ENCODE data around the gene DTNBP1. TPM values are rescaled to one million over a fixed set of nuclear protein-coding genes. Genes with fewer than 3 reads are reported as not detected.
"Not testable (repeated sequence)": the region's sequence is repeated elsewhere in the genome, so short reads cannot be mapped to it uniquely, and the experiment has no call there.

DTNBP1 gene
- total and polyA plus RNA-seq, 4 experiments from 2014 or later = 24.1 to 34.8 (median 29.2) TPM

- intact Hi-C loops (cut with micrococcal nuclease) = no loop called here
- H3K27ac ChIP-seq (ENCODE audit: low read depth, low read length) = no peak overlapping the region
- H3K4me1 ChIP-seq (ENCODE audit: insufficient read depth, low read length) = peaks cover 16% of the 10 kb centered on the region
- H3K36me3 ChIP-seq (ENCODE audit: insufficient read depth, low read length) = no peaks in the 10 kb centered on the region
- peak overlapping the region in 1 of 7 donors; percentile 9 for H3K27ac Mint-ChIP-seq
- no peaks in the 10 kb centered on the region for H3K9me3 ChIP-seq (ENCODE audit: control insufficient read depth in 1 of 2, low read length in 2 of 2)
- no peak for DNase-seq
- peak overlapping the region in 1 of 8 donors; percentile 10 for H3K4me3 Mint-ChIP-seq
- H3K27me3 Mint-ChIP-seq = no peaks in the 10 kb centered on the region
- peaks cover 38 to 65% (median 51%) of the 10 kb centered on the region in 4 donors for H3K4me1 Mint-ChIP-seq
- H3K36me3 Mint-ChIP-seq = peaks cover 6 to 10% of the 10 kb centered on the region in 2 donors
- CTCF ChIA-PET (ENCODE audit: partially characterized antibody) = no interaction called here
- H3K9me3 Mint-ChIP-seq = no peaks in the 10 kb centered on the region
- POLR2A ChIA-PET (ENCODE audit: partially characterized antibody) = no interaction called here
- H3K4me3 ChIP-seq (ENCODE audit: low read length in 2 of 2) = no peak overlapping the region
- H3K27me3 ChIP-seq (ENCODE audit: insufficient read depth, low read length) = no peaks in the 10 kb centered on the region
These were observed 5.5 kb downstream of the DTNBP1 start for GRCh38 chr6:15657290-15657689.

GRCh38 chr6:15656145-15656544 is 6.7 kb downstream of the DTNBP1 start:
- no peaks in the 10 kb centered on the region for H3K36me3 ChIP-seq (ENCODE audit: insufficient read depth, low read length)
- POLR2A ChIA-PET (ENCODE audit: partially characterized antibody) = no interaction called here
- CTCF ChIA-PET (ENCODE audit: partially characterized antibody) = no interaction called here
- H3K27me3 ChIP-seq (ENCODE audit: insufficient read depth, low read length) = no peaks in the 10 kb centered on the region
- Mint-ChIP-seq H3K4me3 (no peak overlapping the region), H3K36me3 (peaks cover 8 to 10% of the 10 kb centered on the region in 2 donors), H3K9me3 (no peaks in the 10 kb centered on the region), H3K27me3 (no peaks in the 10 kb centered on the region), H3K4me1 (peaks cover 38 to 56% (median 46%) of the 10 kb centered on the region in 4 donors), H3K27ac (no peak overlapping the region)
- H3K4me3 ChIP-seq (ENCODE audit: low read length in 2 of 2) = no peak overlapping the region
- intact Hi-C loops (cut with micrococcal nuclease) = no loop called here
- DNase-seq = no peak
- no peak overlapping the region for H3K27ac ChIP-seq (ENCODE audit: low read depth, low read length)
- H3K4me1 ChIP-seq (ENCODE audit: insufficient read depth, low read length) = peaks cover 9% of the 10 kb centered on the region
- no peaks in the 10 kb centered on the region for H3K9me3 ChIP-seq (ENCODE audit: control insufficient read depth in 1 of 2, low read length in 2 of 2)

GRCh38 chr6:15654250-15654649 is 8.6 kb downstream of the DTNBP1 start:
- Histone ChIP-seq H3K36me3 (ENCODE audit: insufficient read depth, low read length) (no peaks in the 10 kb centered on the region), H3K27ac (ENCODE audit: low read depth, low read length) (no peak overlapping the region), H3K9me3 (ENCODE audit: control insufficient read depth in 1 of 2, low read length in 2 of 2) (no peaks in the 10 kb centered on the region), H3K4me1 (ENCODE audit: insufficient read depth, low read length) (peaks cover 4% of the 10 kb centered on the region), H3K4me3 (ENCODE audit: low read length in 2 of 2) (no peak overlapping the region), H3K27me3 (ENCODE audit: insufficient read depth, low read length) (no peaks in the 10 kb centered on the region)
- no peak overlapping the region for H3K27ac Mint-ChIP-seq
- H3K4me1 Mint-ChIP-seq = peaks cover 32 to 48% (median 39%) of the 10 kb centered on the region in 4 donors
- intact Hi-C loops (cut with micrococcal nuclease) = no loop called here
- H3K4me3 Mint-ChIP-seq = no peak overlapping the region
- H3K9me3 Mint-ChIP-seq = no peaks in the 10 kb centered on the region
- CTCF ChIA-PET (ENCODE audit: partially characterized antibody) = no interaction called here
- DNase-seq = no peak
- peaks cover 13 to 18% of the 10 kb centered on the region in 2 donors for H3K36me3 Mint-ChIP-seq
- POLR2A ChIA-PET (ENCODE audit: partially characterized antibody) = no interaction called here
- no peaks in the 10 kb centered on the region for H3K27me3 Mint-ChIP-seq

- H3K9me3 ChIP-seq (ENCODE audit: control insufficient read depth in 1 of 2, low read length in 2 of 2) = no peaks in the 10 kb centered on the region
- H3K4me1 ChIP-seq (ENCODE audit: insufficient read depth, low read length) = peaks cover under 1% of the 10 kb centered on the region
- Mint-ChIP-seq H3K27me3 (no peaks in the 10 kb centered on the region), H3K27ac (peak overlapping the region in 3 of 7 donors; percentile 6 to 51 (median 11)), H3K36me3 (peaks cover 19 to 21% of the 10 kb centered on the region in 2 donors), H3K4me3 (no peak overlapping the region), H3K4me1 (peaks cover 30 to 46% (median 35%) of the 10 kb centered on the region in 4 donors), H3K9me3 (no peaks in the 10 kb centered on the region)
- POLR2A ChIA-PET (ENCODE audit: partially characterized antibody) = no interaction called here
- no peaks in the 10 kb centered on the region for H3K27me3 ChIP-seq (ENCODE audit: insufficient read depth, low read length)
- H3K4me3 ChIP-seq (ENCODE audit: low read length in 2 of 2) = no peak overlapping the region
- DNase-seq = no peak
- CTCF ChIA-PET (ENCODE audit: partially characterized antibody) = no interaction called here
- intact Hi-C loops (cut with micrococcal nuclease) = no loop called here
- no peaks in the 10 kb centered on the region for H3K36me3 ChIP-seq (ENCODE audit: insufficient read depth, low read length)
- no peak overlapping the region for H3K27ac ChIP-seq (ENCODE audit: low read depth, low read length)
These were observed 9.2 kb downstream of the DTNBP1 start for GRCh38 chr6:15653581-15653980.

- CTCF ChIA-PET (ENCODE audit: partially characterized antibody); H3K27me3 Mint-ChIP-seq; H3K4me3 Mint-ChIP-seq; POLR2A ChIA-PET (ENCODE audit: partially characterized antibody); H3K4me1 ChIP-seq (ENCODE audit: insufficient read depth, low read length); intact Hi-C loops (cut with micrococcal nuclease); H3K36me3 ChIP-seq (ENCODE audit: insufficient read depth, low read length); H3K27me3 ChIP-seq (ENCODE audit: insufficient read depth, low read length); H3K9me3 ChIP-seq (ENCODE audit: control insufficient read depth in 1 of 2, low read length in 2 of 2); H3K4me3 ChIP-seq (ENCODE audit: low read length in 2 of 2); H3K27ac ChIP-seq (ENCODE audit: low read depth, low read length); H3K27ac Mint-ChIP-seq; DNase-seq: not testable (repeated sequence)
- Mint-ChIP-seq H3K36me3 (peaks cover 52 to 53% of the 10 kb centered on the region in 2 donors), H3K9me3 (peaks cover 0 to 26% (median 12%) of the 10 kb centered on the region in 8 donors), H3K4me1 (peaks cover 15 to 38% (median 30%) of the 10 kb centered on the region in 4 donors)
These were observed 12.7 kb downstream of the DTNBP1 start for GRCh38 chr6:15650004-15650559.

GRCh38 chr6:15644904-15645303 is 17.9 kb downstream of the DTNBP1 start:
- CTCF ChIA-PET (ENCODE audit: partially characterized antibody) = no interaction called here
- Mint-ChIP-seq H3K4me3 (peak overlapping the region in 2 of 8 donors; percentile 22 to 23), H3K4me1 (peaks cover 6 to 33% (median 24%) of the 10 kb centered on the region in 4 donors), H3K9me3 (peaks cover 0 to 52% (median 32%) of the 10 kb centered on the region in 8 donors), H3K27ac (peak overlapping the region in 1 of 7 donors; percentile 72), H3K27me3 (no peaks in the 10 kb centered on the region), H3K36me3 (peaks cover 86 to 87% of the 10 kb centered on the region in 2 donors)
- Histone ChIP-seq H3K4me1 (ENCODE audit: insufficient read depth, low read length) (no peaks in the 10 kb centered on the region), H3K9me3 (ENCODE audit: control insufficient read depth in 1 of 2, low read length in 2 of 2) (peaks cover 4 to 7% of the 10 kb centered on the region in 2 donors), H3K36me3 (ENCODE audit: insufficient read depth, low read length) (no peaks in the 10 kb centered on the region), H3K27me3 (ENCODE audit: insufficient read depth, low read length) (no peaks in the 10 kb centered on the region), H3K27ac (ENCODE audit: low read depth, low read length) (no peak overlapping the region), H3K4me3 (ENCODE audit: low read length in 2 of 2) (no peak overlapping the region)
- intact Hi-C loops (cut with micrococcal nuclease) = no loop called here
- POLR2A ChIA-PET (ENCODE audit: partially characterized antibody) = no interaction called here
- no peak for DNase-seq

- intact Hi-C loops (cut with micrococcal nuclease) = no loop called here
- H3K36me3 Mint-ChIP-seq = peaks cover 85 to 88% of the 10 kb centered on the region in 2 donors
- no peaks in the 10 kb centered on the region for H3K4me1 ChIP-seq (ENCODE audit: insufficient read depth, low read length)
- H3K4me1 Mint-ChIP-seq = peaks cover 2 to 33% (median 22%) of the 10 kb centered on the region in 4 donors
- no peak overlapping the region for H3K4me3 ChIP-seq (ENCODE audit: low read length in 2 of 2)
- CTCF ChIA-PET (ENCODE audit: partially characterized antibody) = no interaction called here
- H3K27me3 ChIP-seq (ENCODE audit: insufficient read depth, low read length) = no peaks in the 10 kb centered on the region
- no peak overlapping the region for H3K4me3 Mint-ChIP-seq
- POLR2A ChIA-PET (ENCODE audit: partially characterized antibody) = interaction anchor here (1.2 kb wide), 1 partner anchor 18 kb away, joined by 4 read pairs; no protein-coding TSS in a partner anchor
- peaks cover 0 to 56% (median 33%) of the 10 kb centered on the region in 8 donors for H3K9me3 Mint-ChIP-seq
- H3K27ac ChIP-seq (ENCODE audit: low read depth, low read length) = no peak overlapping the region
- H3K27ac Mint-ChIP-seq = no peak overlapping the region
- peaks cover 4 to 7% of the 10 kb centered on the region in 2 donors for H3K9me3 ChIP-seq (ENCODE audit: control insufficient read depth in 1 of 2, low read length in 2 of 2)
- no peaks in the 10 kb centered on the region for H3K36me3 ChIP-seq (ENCODE audit: insufficient read depth, low read length)
- no peaks in the 10 kb centered on the region for H3K27me3 Mint-ChIP-seq
- DNase-seq = no peak
These were observed 19.3 kb downstream of the DTNBP1 start for GRCh38 chr6:15643542-15643941.
